ENCODE data around the gene MYPN.

DNA sequence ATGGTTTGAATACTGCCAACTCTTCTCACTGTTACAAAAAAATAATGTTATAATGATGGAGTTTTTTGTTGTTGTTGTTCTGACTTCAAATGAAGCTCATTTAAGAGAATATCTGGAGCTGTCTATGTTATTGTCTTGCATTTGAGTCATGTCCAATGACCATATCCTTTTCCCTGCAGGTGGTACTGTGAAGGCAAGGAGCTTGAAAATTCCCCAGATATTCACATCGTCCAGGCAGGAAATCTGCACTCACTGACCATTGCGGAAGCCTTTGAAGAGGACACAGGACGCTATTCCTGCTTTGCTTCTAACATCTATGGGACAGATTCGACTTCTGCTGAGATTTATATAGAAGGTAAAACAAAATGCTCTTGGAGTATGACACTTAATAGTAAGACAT is 33.5 kb downstream of the MYPN start:
- no peak for TF ChIP-seq CTCF (IDR thresholded peaks at IDR 0.05)
- TF ChIP-seq POLR2A (IDR thresholded peaks at IDR 0.05) = no peak
